ENCODE measurements around the gene FCRL3. TPM values are rescaled to one million over a fixed set of nuclear protein-coding genes. Genes with fewer than 3 reads are reported as not detected.

Gene FCRL3
- total RNA-seq, 4 donors from 2014 or later, result 0.63 TPM; not detected in 3

GRCh38 chr1:157682710-157683437 is 17.7 kb downstream of the FCRL3 start:
- H3K4me1 ChIP-seq, result no peaks in the 10 kb centered on the region
- no peak for TF ChIP-seq EP300 (IDR thresholded peaks at IDR 0.05)
- no peak for TF ChIP-seq CTCF (IDR thresholded peaks at IDR 0.05)
- no peak for TF ChIP-seq POLR2A (IDR thresholded peaks at IDR 0.05)
- H3K27me3 ChIP-seq, result no peaks in the 10 kb centered on the region
- H3K4me3 ChIP-seq, result no peak overlapping the region
- 80 to 83% methylated on average over 5 of the region's 5 CpGs for WGBS, 2 donors
- no peaks in the 10 kb centered on the region for H3K36me3 ChIP-seq
- no peak for DNase-seq (ENCODE audit: low spot score in 2 of 2)
- peaks cover 0 to 3% (median 0%) of the 10 kb centered on the region in 4 donors for H3K9me3 ChIP-seq
- no peak overlapping the region for H3K27ac ChIP-seq

- Histone ChIP-seq H3K36me3 (no peaks in the 10 kb centered on the region), H3K9me3 (peaks cover 0 to 17% (median 0%) of the 10 kb centered on the region in 4 donors), H3K27ac (no peak overlapping the region), H3K4me3 (no peak overlapping the region), H3K27me3 (no peaks in the 10 kb centered on the region), H3K4me1 (no peaks in the 10 kb centered on the region)
- no peak for TF ChIP-seq POLR2A (IDR thresholded peaks at IDR 0.05)
- no peak for TF ChIP-seq EP300 (IDR thresholded peaks at IDR 0.05)
- no peak for TF ChIP-seq CTCF (IDR thresholded peaks at IDR 0.05)
- no peak for DNase-seq (ENCODE audit: low spot score in 2 of 2)
- WGBS, 2 donors, result 71% methylated on average over 4 of the region's 4 CpGs
Measured at GRCh38 chr1:157678721-157679120, 21.8 kb downstream of the FCRL3 start.

GRCh38 chr1:157673008-157673407 is 27.6 kb downstream of the FCRL3 start:
- 76 to 89% methylated on average over 1 of the region's 1 CpG for WGBS, 2 donors
- no peaks in the 10 kb centered on the region for H3K27me3 ChIP-seq
- peaks cover 0 to 36% (median 0%) of the 10 kb centered on the region in 4 donors for H3K9me3 ChIP-seq
- TF ChIP-seq EP300 (IDR thresholded peaks at IDR 0.05) (no peak), CTCF (IDR thresholded peaks at IDR 0.05) (no peak), POLR2A (IDR thresholded peaks at IDR 0.05) (no peak)
- H3K4me3 ChIP-seq, result no peak overlapping the region
- DNase-seq (ENCODE audit: low spot score in 2 of 2), result no peak
- no peak overlapping the region for H3K27ac ChIP-seq
- no peaks in the 10 kb centered on the region for H3K4me1 ChIP-seq
- no peaks in the 10 kb centered on the region for H3K36me3 ChIP-seq

- Histone ChIP-seq H3K4me1 (no peaks in the 10 kb centered on the region), H3K36me3 (no peaks in the 10 kb centered on the region), H3K27me3 (no peaks in the 10 kb centered on the region), H3K4me3 (no peak overlapping the region), H3K27ac (no peak overlapping the region), H3K9me3 (peaks cover 0 to 36% (median 0%) of the 10 kb centered on the region in 4 donors)
- TF ChIP-seq POLR2A (IDR thresholded peaks at IDR 0.05) (no peak), EP300 (IDR thresholded peaks at IDR 0.05) (no peak), CTCF (IDR thresholded peaks at IDR 0.05) (no peak)
- no peak for DNase-seq (ENCODE audit: low spot score in 2 of 2)
Measured at GRCh38 chr1:157671895-157672294, 28.7 kb downstream of the FCRL3 start.

- Histone ChIP-seq H3K4me1 (no peaks in the 10 kb centered on the region), H3K36me3 (no peaks in the 10 kb centered on the region), H3K27me3 (no peaks in the 10 kb centered on the region), H3K9me3 (peaks cover 0 to 10% (median 0%) of the 10 kb centered on the region in 4 donors), H3K4me3 (no peak overlapping the region), H3K27ac (no peak overlapping the region)
- TF ChIP-seq CTCF (IDR thresholded peaks at IDR 0.05) (no peak), EP300 (IDR thresholded peaks at IDR 0.05) (no peak), POLR2A (IDR thresholded peaks at IDR 0.05) (no peak)
- no peak for DNase-seq (ENCODE audit: low spot score in 2 of 2)
- WGBS, 2 donors, result 86 to 90% methylated on average over 3 of the region's 3 CpGs
Measured at GRCh38 chr1:157659576-157660247, 40.9 kb downstream of the FCRL3 start.
